Measurements from ENCODE around the gene COL18A1.
"Not testable (repeated sequence)": the region's sequence is repeated elsewhere in the genome, so short reads cannot be mapped to it uniquely, and the experiment has no call there.

Gene COL18A1

GRCh38 chr21:45442686-45443594 is 38.0 kb downstream of the COL18A1 start:
- not testable (repeated sequence) for DNase-seq

- DNase-seq = no peak
These were observed 38.7 kb downstream of the COL18A1 start for GRCh38 chr21:45443595-45444181.

GRCh38 chr21:45444385-45444784 is 39.4 kb downstream of the COL18A1 start:
- DNase-seq = no peak

GRCh38 chr21:45445369-45445768 is 40.4 kb downstream of the COL18A1 start:
- DNase-seq = no peak

GRCh38 chr21:45447821-45448220 is 42.9 kb downstream of the COL18A1 start:
- no peak for DNase-seq

GRCh38 chr21:45448283-45448809 is 43.4 kb downstream of the COL18A1 start:
- no peak for DNase-seq

GRCh38 chr21:45448810-45449657 is 44.1 kb downstream of the COL18A1 start:
- DNase-seq = no peak

- DNase-seq = peak; percentile 28
These were observed 44.9 kb downstream of the COL18A1 start for GRCh38 chr21:45449658-45450422.

- no peak for DNase-seq
These were observed 45.6 kb downstream of the COL18A1 start for GRCh38 chr21:45450423-45451090.

GRCh38 chr21:45451091-45451740 is 46.3 kb downstream of the COL18A1 start:
- peak; percentile 23 for DNase-seq

GRCh38 chr21:45451771-45452182 is 46.8 kb downstream of the COL18A1 start:
- DNase-seq = no peak

- DNase-seq = no peak
These were observed 47.8 kb downstream of the COL18A1 start for GRCh38 chr21:45452696-45453307.

GRCh38 chr21:45453308-45453950 is 48.5 kb downstream of the COL18A1 start:
- no peak for DNase-seq

- DNase-seq = no peak
These were observed 49.3 kb downstream of the COL18A1 start for GRCh38 chr21:45454060-45454925.

GRCh38 chr21:45454926-45455673 is 50.1 kb downstream of the COL18A1 start:
- peak; percentile 35 for DNase-seq

- no peak for DNase-seq
These were observed 51.0 kb downstream of the COL18A1 start for GRCh38 chr21:45455674-45456583.

GRCh38 chr21:45456584-45457160 is 51.7 kb downstream of the COL18A1 start:
- DNase-seq = no peak

Measured in MV-4-11 (cell line).